Measurements from ENCODE around the gene HERPUD1.
A peak's percentile ranks its signal among the peaks of the same experiment; 100 is the strongest.
"Not testable (repeated sequence)": the region's sequence is repeated elsewhere in the genome, so short reads cannot be mapped to it uniquely, and the experiment has no call there.

The HERPUD1 gene

DNA sequence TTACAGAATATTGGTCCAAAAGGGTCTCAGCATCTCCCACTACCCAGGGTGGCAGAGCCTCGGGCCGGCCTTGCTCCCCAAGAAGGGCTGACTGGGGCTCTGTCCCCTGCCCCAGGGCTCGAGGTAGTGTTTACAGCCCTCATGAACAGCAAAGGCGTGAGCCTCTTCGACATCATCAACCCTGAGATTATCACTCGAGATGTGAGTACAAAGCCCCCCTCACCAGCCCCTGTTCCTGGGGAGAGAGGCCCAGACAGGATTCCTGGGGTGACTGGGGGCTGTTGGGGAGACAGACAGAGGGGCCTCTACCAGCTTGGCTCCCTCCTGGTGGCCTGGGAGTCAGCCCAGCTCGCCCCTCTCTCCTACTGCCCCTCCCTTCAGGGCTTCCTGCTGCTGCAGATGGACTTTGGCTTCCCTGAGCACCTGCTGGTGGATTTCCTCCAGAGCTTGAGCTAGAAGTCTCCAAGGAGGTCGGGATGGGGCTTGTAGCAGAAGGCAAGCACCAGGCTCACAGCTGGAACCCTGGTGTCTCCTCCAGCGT, 51.3 kb downstream of the HERPUD1 start:
- no peak for DNase-seq

DNA sequence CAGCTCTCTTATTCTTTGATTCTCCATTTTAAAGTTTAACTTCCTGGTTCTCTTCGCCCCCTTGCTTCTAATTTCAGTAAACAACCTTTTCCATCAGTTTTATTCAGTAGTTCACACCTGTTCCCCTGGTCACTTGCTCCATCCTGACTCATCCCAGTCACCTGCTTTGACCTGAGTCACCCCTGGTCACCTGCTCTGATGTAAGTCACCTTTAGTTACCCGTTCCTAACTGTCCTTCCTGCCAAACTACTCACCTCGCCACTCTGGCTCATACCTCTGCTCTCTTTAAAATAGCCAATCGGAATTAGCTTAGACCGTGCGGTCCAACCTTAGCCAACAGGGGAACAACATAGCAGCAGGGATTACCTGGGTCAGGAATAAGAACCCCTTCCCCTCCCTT, 52.7 kb downstream of the HERPUD1 start:
- DNase-seq, result no peak

DNA sequence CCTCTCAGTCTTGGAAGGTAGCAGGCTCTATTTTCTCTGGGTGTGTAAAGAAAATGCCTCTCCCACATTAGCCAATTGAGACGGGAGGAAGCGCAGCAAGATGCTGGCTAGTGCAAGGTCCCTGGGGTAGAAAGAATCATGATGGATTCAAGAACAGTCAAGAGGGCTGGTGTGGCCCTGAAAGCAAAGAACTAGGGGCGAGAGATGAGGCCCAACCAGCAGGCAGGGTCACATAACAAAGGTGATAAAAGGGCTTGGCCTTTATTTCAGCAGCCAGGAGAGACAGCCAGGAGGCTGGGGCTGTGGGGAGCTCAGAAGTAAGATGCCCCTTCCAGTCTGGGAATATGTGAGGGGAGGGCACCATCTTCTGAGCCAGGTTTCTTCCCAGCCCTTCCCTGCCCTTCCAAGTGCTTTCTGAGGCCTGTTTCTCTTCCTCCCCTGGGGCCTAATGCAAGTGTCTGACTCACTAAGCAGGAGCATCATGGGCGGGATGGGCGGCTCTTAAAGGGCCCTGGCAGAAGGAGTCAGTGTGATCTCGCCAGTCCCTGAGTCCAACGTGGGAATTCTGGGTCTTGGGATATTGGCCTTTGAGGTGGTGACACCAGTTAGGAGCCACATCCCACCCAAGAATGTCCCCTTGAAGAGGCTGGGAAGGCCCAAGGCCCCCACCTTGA, 53.5 kb downstream of the HERPUD1 start:
- peak; percentile 36 for DNase-seq

DNA sequence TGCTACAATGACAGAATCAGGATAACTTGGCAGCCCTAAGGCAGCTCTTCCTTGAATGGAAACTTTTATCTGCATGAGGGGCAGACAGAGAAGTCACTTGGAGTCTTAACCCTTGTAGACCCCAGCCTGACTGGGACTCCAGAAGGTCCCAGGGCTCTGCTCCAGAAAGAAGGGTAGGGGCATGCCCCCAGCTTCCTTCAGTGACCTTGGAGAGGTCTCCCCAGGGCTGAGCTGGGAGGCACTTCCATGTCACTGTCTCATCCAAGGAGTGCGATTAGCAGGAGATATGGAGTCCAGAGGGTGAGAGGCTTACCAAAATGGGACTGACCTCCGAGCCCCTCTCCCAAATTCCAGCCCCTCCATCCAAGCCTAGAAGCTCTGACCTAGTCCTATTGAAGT, 54.0 kb downstream of the HERPUD1 start:
- no peak for DNase-seq

DNA sequence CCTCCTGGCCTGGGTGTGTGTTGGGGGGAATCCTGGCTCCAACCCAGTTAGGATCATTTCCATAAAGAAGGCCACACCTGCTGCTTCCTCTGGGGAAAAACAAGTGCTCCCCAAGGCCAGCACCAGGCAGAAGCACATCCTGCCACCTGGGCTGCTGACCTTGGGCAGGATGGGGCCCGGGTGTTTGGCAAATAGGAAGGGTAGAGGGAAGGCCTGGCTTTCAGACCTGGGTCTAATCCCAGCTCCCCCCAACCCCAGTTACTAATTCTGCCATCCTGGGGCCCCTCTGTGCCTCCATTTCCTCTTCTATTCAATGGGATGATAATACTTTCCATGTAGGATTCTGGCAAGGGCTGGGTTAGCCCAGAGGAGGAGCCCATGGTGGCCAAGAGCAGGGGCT, 54.4 kb downstream of the HERPUD1 start:
- no peak for DNase-seq

DNA sequence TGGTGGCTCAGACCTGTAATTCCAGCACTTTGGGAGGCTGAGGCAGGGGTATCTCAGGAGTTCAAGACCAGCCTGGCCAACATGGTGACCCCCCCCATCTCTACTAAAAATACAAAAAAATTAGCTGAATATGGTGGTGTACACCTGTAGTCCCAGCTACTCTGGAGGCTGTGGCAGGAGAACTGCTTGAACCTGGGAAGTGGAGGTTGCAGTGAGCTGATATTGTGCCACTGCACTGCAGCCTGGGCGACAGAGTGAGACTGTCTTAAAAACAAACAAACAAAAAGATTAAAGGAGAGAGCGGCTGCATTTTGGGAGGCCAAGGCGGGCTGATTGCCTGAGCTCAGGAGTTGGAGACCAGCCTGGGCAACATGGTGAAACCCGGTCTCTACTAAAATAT, 55.0 kb downstream of the HERPUD1 start:
- DNase-seq, result not testable (repeated sequence)

DNA sequence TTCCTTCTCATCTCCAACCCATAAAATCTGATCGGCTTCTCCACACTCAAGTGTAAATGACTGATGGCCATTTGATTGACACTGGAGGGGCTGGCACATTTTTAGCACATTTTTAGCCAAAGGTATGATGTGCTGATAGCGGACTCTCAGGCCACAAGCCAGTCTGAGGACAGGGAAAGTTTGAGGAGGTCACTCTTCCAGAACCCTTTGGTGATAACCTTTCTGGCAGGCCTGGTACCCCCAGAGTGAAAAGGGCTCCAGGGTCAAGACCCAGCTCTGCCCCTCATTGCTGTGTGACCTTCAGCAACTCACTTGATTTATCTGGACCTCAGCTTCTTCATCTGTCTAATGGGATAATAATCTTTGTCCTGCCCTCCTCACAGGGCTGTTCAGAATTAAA, 55.8 kb downstream of the HERPUD1 start:
- DNase-seq, result no peak

- DNase-seq, result no peak
These were observed 56.4 kb downstream of the HERPUD1 start for GRCh38 chr16:56988161-56988947.

DNA sequence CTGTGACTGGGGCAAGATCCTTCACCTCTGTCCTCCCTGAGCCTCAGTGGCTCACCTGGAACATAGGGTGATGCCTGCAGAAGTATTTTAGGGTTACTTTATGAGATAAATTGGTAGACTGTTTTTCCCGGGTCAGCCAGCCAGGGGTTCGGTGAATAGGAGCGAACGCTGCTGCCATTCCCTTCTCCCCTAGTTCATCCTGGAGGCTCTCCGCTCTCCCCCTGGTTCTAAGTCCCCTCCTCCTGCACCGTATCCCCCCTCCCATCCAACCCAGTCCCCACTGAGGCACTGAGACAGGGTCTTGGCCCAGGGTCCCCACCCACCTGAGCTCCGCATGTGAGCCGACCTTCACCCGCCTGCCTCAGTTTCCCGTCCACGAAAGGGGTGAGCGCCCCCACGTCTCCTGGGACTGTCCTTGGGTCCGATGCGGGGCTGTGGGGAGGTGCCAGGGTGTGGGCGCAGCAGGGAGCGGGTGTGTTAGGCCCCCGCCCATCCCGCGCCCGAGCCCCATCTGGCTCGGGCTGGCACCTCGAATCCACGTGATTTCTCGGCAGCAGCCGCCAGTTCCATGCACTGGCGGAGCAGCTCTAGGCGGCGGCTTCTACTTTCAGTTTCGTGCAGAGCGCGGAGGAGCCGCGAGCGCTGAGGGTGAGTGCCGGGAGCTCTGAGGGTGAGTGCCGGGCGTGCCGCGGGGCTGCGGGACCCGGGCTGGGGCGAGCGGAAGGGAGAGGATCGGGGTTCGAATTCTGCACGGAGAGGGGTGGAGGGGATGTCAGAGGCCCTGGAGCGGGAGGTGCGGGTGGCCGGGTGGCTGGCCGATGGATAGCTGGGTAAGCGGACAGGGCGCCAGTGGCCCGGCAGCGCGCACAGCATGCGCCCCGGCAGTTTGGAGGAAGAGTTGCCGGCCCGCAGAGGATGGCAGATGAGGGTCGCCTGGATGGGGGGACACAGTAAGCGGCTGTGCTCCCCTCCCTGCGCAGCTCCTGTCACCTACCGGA, 57.3 kb downstream of the HERPUD1 start, which contains the start of gene NLRC5:
Gene NLRC5, plus strand, starts transcription at position 610 of the 998 bp plus-strand sequence. CDS start 31,156 bp downstream, outside the sequence.
- DNase-seq, result peak; percentile 94

DNA sequence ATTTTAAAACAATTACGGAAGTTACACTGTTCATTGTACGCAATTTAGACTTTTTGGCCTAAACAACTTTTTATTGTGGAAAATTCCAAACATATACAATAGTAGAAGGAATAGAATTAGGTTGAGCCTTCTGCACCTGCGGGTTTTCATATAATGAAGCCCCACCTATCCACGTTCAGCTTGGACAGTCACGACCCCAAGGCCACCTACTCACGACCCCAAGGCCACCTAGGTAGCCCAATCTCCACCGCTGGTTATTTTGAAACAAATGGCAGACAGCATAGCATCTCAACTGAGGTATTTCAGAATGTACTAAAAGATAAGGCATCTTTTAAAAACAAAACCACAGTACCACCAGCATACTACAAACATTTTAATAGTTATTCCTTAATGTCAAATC, 58.0 kb downstream of the HERPUD1 start:
- DNase-seq, result no peak

DNA sequence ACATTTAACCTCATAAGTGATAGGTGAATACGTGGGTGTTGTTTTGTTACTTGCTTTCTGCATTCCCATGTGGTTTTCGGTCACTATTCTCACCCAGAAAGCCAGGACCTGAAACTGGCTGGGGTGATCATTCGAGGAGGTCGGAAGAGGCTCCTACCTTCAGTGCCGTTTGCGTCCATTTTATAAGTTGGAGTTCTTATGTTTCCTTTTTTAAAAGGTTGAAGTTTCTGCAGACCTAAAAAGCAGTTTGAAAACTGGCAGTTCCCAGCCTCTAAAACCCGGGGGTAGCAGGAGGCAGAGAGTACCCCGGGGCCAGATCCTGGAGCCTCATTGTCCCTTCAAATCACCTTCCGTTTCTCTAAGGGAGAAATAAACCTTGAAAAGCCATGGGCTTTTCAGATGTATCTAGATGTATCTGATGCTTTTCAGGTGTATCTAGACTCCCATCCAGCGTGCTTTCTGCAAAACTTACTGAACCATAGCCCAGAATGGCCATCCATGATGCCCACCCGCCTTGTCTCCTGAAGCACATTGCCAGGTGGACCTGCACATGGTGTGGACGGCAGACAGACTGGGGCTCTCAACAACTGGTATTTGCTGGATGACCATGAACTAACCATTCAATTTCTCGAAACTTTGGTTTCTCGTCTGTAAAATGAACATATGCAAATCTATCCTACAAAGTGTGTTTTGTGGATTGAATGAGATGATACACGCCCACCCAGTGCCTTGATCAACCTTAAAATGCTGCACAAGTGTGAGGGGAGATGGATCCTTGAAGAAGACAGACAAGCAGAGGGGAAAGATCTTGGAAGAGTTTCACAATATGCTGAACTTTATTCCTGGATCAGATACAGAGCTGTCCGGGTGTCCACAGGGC, 58.7 kb downstream of the HERPUD1 start:
- DNase-seq, result peak; percentile 55

- DNase-seq, result not testable (repeated sequence)
These were observed 60.5 kb downstream of the HERPUD1 start for GRCh38 chr16:56992431-56992830.

DNA sequence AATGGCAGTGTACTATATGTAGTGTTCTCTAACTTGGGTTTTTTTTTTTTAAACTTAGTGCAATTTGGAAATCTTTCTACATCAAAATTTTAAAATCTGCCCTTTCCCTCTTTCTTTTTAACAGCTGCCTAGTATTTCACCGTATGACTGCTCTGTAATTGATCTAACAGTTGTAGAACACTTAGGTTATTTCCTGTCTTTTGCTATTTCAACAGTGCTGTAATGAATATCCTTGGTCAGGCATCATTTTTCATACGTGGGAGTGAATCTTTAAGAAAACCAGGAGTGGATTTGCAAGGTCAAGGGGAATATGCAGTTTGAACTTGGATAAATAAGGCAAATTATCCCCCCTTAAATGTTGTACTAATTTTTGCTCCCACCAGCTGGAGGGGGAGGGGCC, 61.3 kb downstream of the HERPUD1 start:
- DNase-seq, result no peak

GRCh38 chr16:56994311-56994710, 62.4 kb downstream of the HERPUD1 start:
- DNase-seq, result no peak

Measured in stimulated activated CD4-positive, alpha-beta T cell treated with anti-CD3 and anti-CD28 coated beads, Interleukin-4, amount 100 ng/mL, for 24 hours (primary cell).